Heart left ventricle (tissue), 16 donors: ENCODE measurements around the gene TRIM9. TPM values are rescaled to one million over a fixed set of nuclear protein-coding genes. Genes with fewer than 3 reads are reported as not detected.

Experiments used
- ATAC-seq, 4 donors: fragments of 200-7000 bp; cut with Tn5 transposase; one replicate each; pipeline ENCODE4 v1.9.1; 2020 to 2022; ENCODE audit warnings: moderate library complexity in 4 of 4, mild to moderate bottlenecking in 3 of 4, moderate number of reproducible peaks in 1 of 4
- DNase-seq, 5 donors: peaks; one replicate each; pipeline ENCODE4 v3.0.0-alpha.2; 2020
- H3K27ac ChIP-seq, 12 donors: fragments of 200-600 bp; sonication (generic) in 4 of 12; one replicate each; pipeline versions ENCODE4 v1.5.0 to v1.8.0; 2016 to 2022; ENCODE audit warnings: mild to moderate bottlenecking in 2 of 12
- H3K27me3 ChIP-seq, 9 donors: fragments of 200-600 bp; sonication (generic) in 2 of 9; one replicate each; pipeline versions ENCODE4 v1.5.1 to v1.8.0; 2016 to 2022; ENCODE audit warnings: mild to moderate bottlenecking in 3 of 9
- H3K36me3 ChIP-seq, 9 donors: fragments of 200-600 bp; sonication (generic) in 2 of 9; one replicate each; pipeline versions ENCODE4 v1.5.0 to v1.8.0; 2018 to 2022; ENCODE audit warnings: mild to moderate bottlenecking in 2 of 9
- H3K4me1 ChIP-seq, 12 donors: fragments of 200-600 bp; sonication (generic) in 4 of 12; one replicate each; pipeline versions ENCODE4 v1.5.0 to v1.8.0; 2016 to 2022; ENCODE audit warnings: mild to moderate bottlenecking in 3 of 12
- H3K4me3 ChIP-seq, 12 donors: fragments of 200-600 bp; sonication (generic) in 4 of 12; one replicate each; pipeline versions ENCODE4 v1.5.0 to v1.8.0; 2017 to 2022; ENCODE audit warnings: mild to moderate bottlenecking in 9 of 12, moderate library complexity in 4 of 12
- H3K9me3 ChIP-seq, 12 donors: fragments of 200-600 bp; sonication (generic) in 4 of 12; one replicate each; pipeline versions ENCODE4 v1.5.0 to v1.8.0; 2016 to 2022; ENCODE audit warnings: mild to moderate bottlenecking in 1 of 12
- POLR2A ChIP-seq, 2 donors: fragments of 450-650 bp; IDR thresholded peaks; one replicate each; pipeline ENCODE4 v1.6.1; 2017; ENCODE audit warnings: antibody characterized with exemption in 2 of 2, mild to moderate bottlenecking in 2 of 2, moderate library complexity in 2 of 2
- WGBS, 4 donors: extraction: QIAGEN DNeasy Blood & Tissue Kit in 2 of 4; methylation state at CpG; one replicate each; pipeline versions ENCODE4 v1.1.5 to v1.1.7; 2013 to 2018; 5-methylcytosine and 5-hydroxymethylcytosine counted together
- intact Hi-C, 10 donors: fragments of 100-400 bp; cut with DNase I; formaldehyde crosslinking; loops; one replicate each; pipeline versions ENCODE4 v1.11.1 to v1.14.2; 2022
- polyA plus RNA-seq, 2 donors: library from polyadenylated mRNA; stranded (reverse); fragments of 200-250 nt; gene quantifications; one replicate each; pipeline ENCODE4 v1.2.3, GENCODE V29; 2013
- total RNA-seq, 9 donors: library from RNA; depleted of rRNA in 2 of 9; stranded (reverse); fragments of >200 nt in 2 of 9; fragmentation: NEBNext Ultra II Directional in 3 of 9; extraction: Animal tissue kit (Norgen Biotek cat#: 25700) in 3 of 9; gene quantifications; one replicate each; pipeline versions ENCODE4 v1.1.0 to v1.2.4, GENCODE V29; 2016 to 2023
- TF ChIP-seq, protein P1 (sequence below), 12 donors: fragments of 200-600 bp; sonication (generic) in 4 of 12; IDR thresholded peaks; one replicate each; pipeline versions ENCODE4 v1.5.0 to v1.8.0; 2018 to 2022; ENCODE audit warnings: antibody characterized with exemption in 12 of 12, mild to moderate bottlenecking in 5 of 12
- donor health status: ischemic (EF 13 %, LVEDD 7.1; RV severe dilation, severe dysfunction).
- donor health status: healthy with polysubstance abuse.
- donor health status: DM: no; HTN: yes; CAD: no.
- donor health status: DM: no; HTN: no; CAD: no.
- donor health status: ischemic (EF 25% LVEDD 6.9; RV normal size, moderate dysfunction).
- donor health status: ischemic (EF 25% LVEDD 5.7; RV mildly dilated, moderate dysfunction).
- donor health status: healthy.
- donor health status: DM: yes; HTN: yes; CAD: no.
- donor health status: ischemic (EF 35%, LVEDD 5.7; RV mildly dilated, moderate dysfunction).
- donor health status: nonischemic (EF 11% LVEDD 7.7; RV severe dilation, severe dysfunction).
- donor health status: DM: yes; HTN: yes; CAD: no.
- donor health status: PGD.
- donor health status: ischemic (EF 29% LVEDD 5.4; RV normal size, mild dysfunction).
- donor health status: nonischemic (EF 23%, LVEDD 6.1; RV moderate dilation, normal function).

TRIM9 gene
- total and polyA plus RNA-seq, 11 donors: 0.20 to 1.7 (median 0.50) TPM

GRCh38 chr14:50953502-50953901 lies 141.4 kb downstream of the TRIM9 start:
- ATAC-seq (no peak), DNase-seq (no peak)
- TF ChIP-seq, protein P1, sequence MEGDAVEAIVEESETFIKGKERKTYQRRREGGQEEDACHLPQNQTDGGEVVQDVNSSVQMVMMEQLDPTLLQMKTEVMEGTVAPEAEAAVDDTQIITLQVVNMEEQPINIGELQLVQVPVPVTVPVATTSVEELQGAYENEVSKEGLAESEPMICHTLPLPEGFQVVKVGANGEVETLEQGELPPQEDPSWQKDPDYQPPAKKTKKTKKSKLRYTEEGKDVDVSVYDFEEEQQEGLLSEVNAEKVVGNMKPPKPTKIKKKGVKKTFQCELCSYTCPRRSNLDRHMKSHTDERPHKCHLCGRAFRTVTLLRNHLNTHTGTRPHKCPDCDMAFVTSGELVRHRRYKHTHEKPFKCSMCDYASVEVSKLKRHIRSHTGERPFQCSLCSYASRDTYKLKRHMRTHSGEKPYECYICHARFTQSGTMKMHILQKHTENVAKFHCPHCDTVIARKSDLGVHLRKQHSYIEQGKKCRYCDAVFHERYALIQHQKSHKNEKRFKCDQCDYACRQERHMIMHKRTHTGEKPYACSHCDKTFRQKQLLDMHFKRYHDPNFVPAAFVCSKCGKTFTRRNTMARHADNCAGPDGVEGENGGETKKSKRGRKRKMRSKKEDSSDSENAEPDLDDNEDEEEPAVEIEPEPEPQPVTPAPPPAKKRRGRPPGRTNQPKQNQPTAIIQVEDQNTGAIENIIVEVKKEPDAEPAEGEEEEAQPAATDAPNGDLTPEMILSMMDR (IDR thresholded peaks at IDR 0.05): no peak
- no peak for TF ChIP-seq POLR2A (IDR thresholded peaks at IDR 0.05)
- 91 to 100% (median 94%) methylated on average over 1 of the region's 1 CpG for WGBS, 4 donors
- intact Hi-C loops: loop anchor here in 4 of 10 donors (5.0 to 10.0 kb wide), 5 partner anchors 141 to 831 kb away; partner anchors contain the start of gene TRIM9 (in 1 of the 4)
- Histone ChIP-seq H3K9me3 (peaks cover 0 to 4% (median 0%) of the 10 kb centered on the region in 12 donors), H3K27ac (no peak overlapping the region), H3K4me3 (no peak overlapping the region), H3K36me3 (no peaks in the 10 kb centered on the region), H3K4me1 (peaks cover 0 to 11% (median 1%) of the 10 kb centered on the region in 12 donors), H3K27me3 (no peaks in the 10 kb centered on the region)

DNA sequence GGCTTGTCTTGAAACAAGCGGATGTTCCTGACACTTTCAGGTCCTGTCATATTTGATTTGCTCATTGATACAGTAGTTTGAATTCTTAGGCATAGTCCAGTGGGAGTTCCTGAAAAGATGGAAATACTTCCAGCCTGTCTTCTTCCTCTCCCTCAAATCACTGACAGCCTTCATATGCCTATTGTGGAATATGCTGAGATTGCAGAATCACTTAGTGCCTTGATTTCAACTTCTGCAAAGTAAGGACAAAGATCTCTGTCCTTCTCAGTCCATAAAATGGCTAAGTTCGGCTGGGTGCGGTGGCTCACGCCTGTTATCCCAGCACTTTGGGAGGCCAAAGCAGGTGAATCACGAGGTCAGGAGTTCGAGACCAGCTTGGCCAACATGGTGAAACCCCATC lies 143.9 kb downstream of the TRIM9 start:
- no peaks in the 10 kb centered on the region for H3K27me3 ChIP-seq
- WGBS, 4 donors: 88 to 98% (median 96%) methylated on average over 6 of the region's 6 CpGs
- no peaks in the 10 kb centered on the region for H3K36me3 ChIP-seq
- H3K4me1 ChIP-seq: peaks cover 0 to 11% (median 1%) of the 10 kb centered on the region in 12 donors
- TF ChIP-seq, protein P1 (IDR thresholded peaks at IDR 0.05): no peak
- TF ChIP-seq POLR2A (IDR thresholded peaks at IDR 0.05): no peak
- intact Hi-C loops: loop anchor here in 4 of 10 donors (5.0 to 10.0 kb wide), 5 partner anchors 144 to 834 kb away; partner anchors contain the start of gene TRIM9 (in 1 of the 4)
- DNase-seq (no peak), ATAC-seq (no peak)
- H3K27ac ChIP-seq: no peak overlapping the region
- H3K9me3 ChIP-seq: peaks cover 0 to 5% (median 0%) of the 10 kb centered on the region in 12 donors
- H3K4me3 ChIP-seq: no peak overlapping the region

DNA sequence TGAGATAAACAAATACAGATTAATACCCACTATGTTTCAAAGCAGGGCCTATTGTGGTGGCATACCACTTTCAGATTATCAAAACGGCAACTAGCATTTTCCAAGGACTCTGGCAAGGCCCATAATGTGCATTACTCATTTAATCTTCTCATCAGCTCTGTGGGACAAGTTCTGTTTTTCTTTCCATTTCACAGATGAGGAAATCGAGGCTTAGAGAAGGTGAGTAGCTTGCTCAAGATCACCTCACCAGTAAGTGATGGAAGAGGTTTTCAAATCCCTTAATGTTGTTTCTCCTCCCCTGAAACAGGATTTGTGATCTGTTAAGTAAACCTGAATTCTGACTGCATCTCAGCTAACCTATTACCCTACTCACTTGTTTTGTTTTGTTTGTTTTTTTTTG lies 146.7 kb downstream of the TRIM9 start:
- H3K27ac ChIP-seq: peak overlapping the region in 1 of 12 donors; percentile 6
- no peak for ATAC-seq
- H3K9me3 ChIP-seq: peaks cover 0 to 5% (median 0%) of the 10 kb centered on the region in 12 donors
- peaks cover 0 to 13% (median 4%) of the 10 kb centered on the region in 12 donors for H3K4me1 ChIP-seq
- no peak overlapping the region for H3K4me3 ChIP-seq
- DNase-seq: no peak
- H3K36me3 ChIP-seq: no peaks in the 10 kb centered on the region
- 70 to 94% (median 80%) methylated on average over 2 of the region's 2 CpGs for WGBS, 4 donors
- no peak for TF ChIP-seq POLR2A (IDR thresholded peaks at IDR 0.05)
- TF ChIP-seq, protein P1 (IDR thresholded peaks at IDR 0.05): no peak
- no peaks in the 10 kb centered on the region for H3K27me3 ChIP-seq
- intact Hi-C loops: no loop called here

DNA sequence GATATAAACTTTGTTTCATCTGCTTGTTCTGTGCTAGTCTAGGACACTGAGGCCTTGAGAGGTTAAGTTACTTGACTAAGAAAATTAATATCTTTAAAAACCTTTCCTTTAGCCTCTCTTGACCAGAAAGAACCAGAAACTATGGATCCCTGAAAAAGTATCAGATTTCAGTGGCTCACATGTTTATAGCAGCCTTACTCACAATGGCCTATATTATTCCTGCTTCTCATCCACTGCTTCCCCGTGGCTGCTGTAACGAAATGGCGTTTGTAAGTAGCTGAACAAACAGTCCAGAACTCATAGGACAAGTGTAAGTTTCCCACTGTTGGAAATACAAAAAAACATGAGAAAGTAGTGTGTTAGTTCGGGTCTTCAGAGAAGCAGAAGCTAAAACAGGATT lies 147.5 kb downstream of the TRIM9 start:
- intact Hi-C loops: no loop called here
- DNase-seq (no peak), ATAC-seq (no peak)
- Histone ChIP-seq H3K4me1 (peaks cover 0 to 18% (median 6%) of the 10 kb centered on the region in 12 donors), H3K9me3 (peaks cover 0 to 5% (median 0%) of the 10 kb centered on the region in 12 donors), H3K27ac (peak overlapping the region in 1 of 12 donors; percentile 6), H3K4me3 (no peak overlapping the region), H3K27me3 (no peaks in the 10 kb centered on the region), H3K36me3 (no peaks in the 10 kb centered on the region)
- TF ChIP-seq, protein P1 (IDR thresholded peaks at IDR 0.05): no peak
- no peak for TF ChIP-seq POLR2A (IDR thresholded peaks at IDR 0.05)
- WGBS, 4 donors: 64 to 87% (median 80%) methylated on average over 4 of the region's 4 CpGs
